NCI-H2171 treated with DMSO at 0.1 percent for 48 hours (cell line): ENCODE results near the gene CCDC18.
A peak's percentile ranks its signal among the peaks of the same experiment; 100 is the strongest.
"Not testable (repeated sequence)": the region's sequence is repeated elsewhere in the genome, so short reads cannot be mapped to it uniquely, and the experiment has no call there.

Experiments
- DNase-seq: peaks from one replicate; lab custom pipeline; 2025; lab: John Stamatoyannopoulos, UW

CCDC18 gene

DNA sequence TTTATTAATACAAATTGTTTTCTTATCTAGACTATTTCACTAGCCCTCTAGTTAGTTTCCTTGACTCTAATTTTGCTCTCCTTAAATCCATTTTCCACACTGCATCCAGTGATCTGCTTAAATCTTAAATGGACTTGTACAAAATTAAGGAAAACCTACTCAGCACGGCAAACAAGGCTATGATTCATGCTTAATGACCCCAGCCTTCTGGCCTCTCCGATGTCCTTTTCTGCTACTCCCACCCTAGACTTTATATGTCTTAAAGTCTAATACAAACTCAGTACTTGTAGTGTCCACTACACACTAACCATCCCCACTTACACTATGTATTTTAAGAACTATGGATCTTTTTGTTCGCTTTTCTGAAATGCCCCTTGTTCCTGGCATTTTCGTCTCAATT, 2.5 kb upstream of the CCDC18 start:
- DNase-seq = no peak

DNA sequence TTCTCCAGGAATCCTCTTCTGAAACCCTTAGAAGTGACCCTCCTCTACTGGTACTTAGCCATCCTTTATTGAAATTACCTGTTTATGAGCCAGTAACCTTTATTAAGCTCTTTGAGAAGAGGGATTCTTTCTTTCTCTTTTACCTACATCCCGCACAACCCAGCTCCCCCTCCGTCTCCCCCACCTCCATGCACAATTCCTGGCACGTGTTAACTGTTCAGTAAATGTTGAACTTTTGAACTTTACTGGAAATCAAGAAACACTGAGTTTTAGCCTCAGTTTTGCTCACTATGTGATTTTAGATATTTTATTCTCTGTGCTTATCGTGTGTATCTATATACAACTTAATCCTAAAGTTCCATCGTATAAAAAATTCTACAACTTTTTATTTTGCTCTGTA, 2.1 kb upstream of the CCDC18 start:
- no peak for DNase-seq

- peak; percentile 90 for DNase-seq
Measured at GRCh38 chr1:93179886-93180722, 420 bp upstream of the CCDC18 start, which contains the start of gene TMED5. TSS of gene TMED5 (minus strand) at chr1:93180413. CDS start at chr1:93180242, 171 bp downstream.

- no peak for DNase-seq
Measured at GRCh38 chr1:93186667-93187066, 6.1 kb downstream of the CCDC18 start.

GRCh38 chr1:93190432-93190831, 9.9 kb downstream of the CCDC18 start:
- DNase-seq = no peak

DNA sequence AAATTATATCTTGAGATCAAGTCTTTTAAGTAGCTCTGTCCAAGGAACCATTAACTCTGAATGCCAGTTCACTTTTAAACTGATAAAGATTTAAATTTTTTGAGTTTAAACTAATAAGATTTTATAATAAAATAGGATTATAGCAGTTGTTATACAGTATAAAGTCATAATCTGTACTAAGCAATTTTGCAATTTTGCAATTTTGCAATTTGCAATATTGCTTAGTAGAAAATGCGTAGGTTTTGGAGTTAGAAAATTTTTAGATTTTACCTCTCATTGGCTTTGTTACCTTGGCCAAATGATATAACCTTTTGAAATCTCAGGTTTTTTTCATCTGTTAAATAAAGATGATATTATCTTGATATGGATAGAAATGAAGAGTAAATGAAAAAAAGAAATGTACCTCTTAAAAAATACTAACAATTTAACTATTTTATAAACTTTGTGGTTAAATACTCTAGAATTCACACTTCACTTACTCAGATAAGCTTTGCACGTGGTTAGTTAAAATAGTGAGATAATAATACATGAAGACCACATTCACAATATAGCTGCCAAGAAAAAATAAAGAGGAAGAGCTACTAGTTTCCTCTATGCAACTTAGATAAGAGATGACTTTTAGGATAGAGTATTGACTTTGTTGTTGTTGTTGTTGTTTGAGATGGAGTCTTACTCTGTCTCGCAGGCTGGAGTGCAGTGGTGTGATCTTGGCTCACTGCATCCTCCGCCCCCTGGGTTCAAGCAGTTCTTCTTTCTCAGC, 13.9 kb downstream of the CCDC18 start:
- no peak for DNase-seq

- DNase-seq = no peak
Measured at GRCh38 chr1:93196591-93196990, 16.1 kb downstream of the CCDC18 start.

GRCh38 chr1:93199150-93199549, 18.6 kb downstream of the CCDC18 start:
- no peak for DNase-seq

GRCh38 chr1:93200086-93200620, 19.6 kb downstream of the CCDC18 start:
- no peak for DNase-seq

DNA sequence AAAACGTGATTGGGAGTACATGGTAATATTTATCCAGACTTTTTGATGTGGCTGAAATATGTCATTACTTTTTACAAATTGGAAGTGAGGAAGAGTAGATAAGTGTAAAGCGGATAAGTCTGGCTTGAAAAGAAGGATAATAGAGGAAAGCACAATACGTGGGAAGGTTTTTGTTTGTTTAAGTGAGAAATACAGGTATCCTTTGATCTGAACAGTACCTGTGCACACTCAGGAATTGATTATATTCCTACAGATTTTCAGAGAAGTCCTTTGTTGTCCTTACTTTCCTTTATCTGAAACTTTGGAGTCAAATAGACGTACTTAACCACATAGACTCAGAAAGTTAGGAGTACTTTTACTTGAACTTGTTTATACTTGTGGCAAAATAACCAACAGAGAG, 20.2 kb downstream of the CCDC18 start:
- no peak for DNase-seq

DNA sequence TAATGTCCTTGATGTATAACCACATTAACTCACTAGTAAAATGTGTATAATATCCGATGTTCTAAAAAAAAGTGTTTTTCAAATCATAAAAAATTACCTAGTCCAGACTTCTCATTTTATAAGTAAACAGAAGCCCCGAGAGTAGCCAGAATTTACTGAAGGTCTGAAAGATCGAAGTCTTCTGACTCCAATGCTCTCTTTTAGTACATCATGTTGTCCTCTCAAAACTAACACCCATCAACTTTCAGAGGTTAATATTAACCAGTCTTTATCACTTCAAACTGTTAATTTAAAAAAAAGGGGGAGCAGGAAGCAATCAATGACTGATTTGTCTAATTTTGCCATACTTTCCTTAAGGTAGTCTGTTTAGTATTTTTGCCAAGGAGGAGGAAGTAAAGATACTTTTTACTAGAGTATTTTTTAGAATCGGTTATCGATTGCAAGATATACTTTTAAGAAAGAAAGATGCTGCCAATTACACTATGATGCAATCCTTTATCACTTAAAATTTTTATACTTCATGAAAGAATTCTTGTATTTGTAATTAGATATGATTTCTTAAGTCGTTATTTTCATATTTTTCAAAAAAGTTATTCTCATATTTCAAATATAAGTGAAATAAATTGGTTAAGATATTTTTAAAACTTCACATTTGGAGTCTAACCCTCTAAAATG, 25.5 kb downstream of the CCDC18 start:
- no peak for DNase-seq

GRCh38 chr1:93206567-93206954, 26.0 kb downstream of the CCDC18 start:
- no peak for DNase-seq

GRCh38 chr1:93207211-93207610, 26.7 kb downstream of the CCDC18 start:
- no peak for DNase-seq

GRCh38 chr1:93215322-93215721, 34.8 kb downstream of the CCDC18 start:
- no peak for DNase-seq

- DNase-seq = no peak
Measured at GRCh38 chr1:93219443-93219842, 38.9 kb downstream of the CCDC18 start.

DNA sequence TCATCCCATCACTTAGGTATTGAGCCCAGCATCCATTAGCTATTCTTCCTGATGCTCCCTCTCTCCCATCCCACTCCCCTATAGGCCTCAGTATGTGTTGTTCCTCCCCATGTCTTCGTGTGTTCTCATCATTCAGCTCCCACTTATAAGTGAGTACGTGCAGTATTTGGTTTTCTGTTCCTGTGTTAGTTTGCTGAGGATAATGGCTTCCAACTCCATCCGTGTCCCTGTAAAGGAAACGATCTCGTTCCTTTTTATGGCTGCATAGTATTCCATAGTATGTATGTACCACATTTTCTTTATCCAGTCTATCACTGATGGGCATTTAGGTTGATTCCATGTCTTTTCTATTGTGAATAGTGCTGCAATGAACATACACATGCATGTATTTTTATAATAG, 40.2 kb downstream of the CCDC18 start:
- DNase-seq = not testable (repeated sequence)

DNA sequence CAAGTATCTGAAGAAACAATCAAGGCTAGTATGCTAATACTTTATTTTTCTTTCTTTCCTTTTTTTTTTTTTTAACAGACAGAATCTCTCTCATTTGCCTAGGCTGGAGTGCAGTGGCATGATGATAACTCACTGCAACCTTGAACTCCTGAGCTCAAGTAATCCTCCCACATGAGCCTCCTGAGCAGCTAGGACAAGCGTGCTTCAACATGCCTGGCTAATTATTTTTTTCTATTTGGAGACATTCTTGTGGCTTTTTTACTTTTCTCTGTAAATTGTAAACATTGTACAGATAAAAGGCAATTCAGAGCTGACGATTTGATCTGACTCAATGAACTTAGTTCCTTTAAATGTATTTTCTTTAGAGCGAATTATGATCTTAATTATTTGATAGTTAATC, 41.4 kb downstream of the CCDC18 start:
- DNase-seq = peak; percentile 2

DNA sequence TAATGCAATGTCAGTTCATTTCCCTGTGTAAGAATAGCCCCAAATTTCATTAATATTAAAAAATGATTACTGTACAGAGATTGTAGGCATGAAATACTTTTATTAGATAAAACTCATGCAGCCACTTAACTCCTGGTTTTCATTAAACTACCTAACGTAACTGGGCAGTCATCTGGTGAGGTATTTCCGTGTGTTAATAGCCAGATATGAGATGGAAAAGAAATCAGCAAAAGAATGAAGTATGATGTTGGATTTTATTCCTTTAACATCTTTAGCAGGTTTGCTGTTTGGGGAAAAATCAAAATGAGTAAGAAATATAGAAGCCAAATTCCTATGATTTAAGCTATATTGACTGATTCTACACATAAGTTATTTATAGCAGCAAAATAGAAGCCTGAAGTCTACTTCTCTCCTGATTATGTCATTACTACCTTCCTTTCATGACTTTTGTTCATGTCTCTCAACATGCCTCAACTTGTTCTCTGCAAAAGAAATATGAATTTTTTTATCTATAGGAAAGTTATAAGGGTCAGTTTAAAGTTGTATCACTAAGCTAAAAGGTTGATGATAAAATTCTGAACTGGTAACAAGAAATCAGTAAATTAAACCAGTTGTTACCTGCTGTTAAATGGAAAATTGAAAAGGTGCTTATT, 42.6 kb downstream of the CCDC18 start:
- no peak for DNase-seq

DNA sequence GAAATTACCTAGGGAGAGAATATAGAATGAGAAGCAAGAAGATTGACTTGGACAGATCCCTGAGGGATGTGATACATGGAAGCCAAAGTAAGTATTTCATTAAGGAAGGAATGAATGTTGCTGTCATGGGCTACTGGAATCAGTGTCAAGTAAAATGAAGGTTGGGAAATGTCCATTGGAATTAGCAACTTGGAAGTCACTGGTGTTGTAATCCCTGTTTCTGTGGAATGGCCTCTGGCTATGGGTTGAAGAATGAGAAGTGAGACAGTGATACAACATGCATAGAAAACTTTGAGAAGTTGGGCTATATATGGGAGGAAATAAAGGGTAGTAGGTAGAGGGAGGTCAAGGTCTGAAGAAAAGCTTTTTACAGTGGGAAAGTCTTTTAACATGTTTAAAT, 54.7 kb downstream of the CCDC18 start:
- DNase-seq = no peak

DNA sequence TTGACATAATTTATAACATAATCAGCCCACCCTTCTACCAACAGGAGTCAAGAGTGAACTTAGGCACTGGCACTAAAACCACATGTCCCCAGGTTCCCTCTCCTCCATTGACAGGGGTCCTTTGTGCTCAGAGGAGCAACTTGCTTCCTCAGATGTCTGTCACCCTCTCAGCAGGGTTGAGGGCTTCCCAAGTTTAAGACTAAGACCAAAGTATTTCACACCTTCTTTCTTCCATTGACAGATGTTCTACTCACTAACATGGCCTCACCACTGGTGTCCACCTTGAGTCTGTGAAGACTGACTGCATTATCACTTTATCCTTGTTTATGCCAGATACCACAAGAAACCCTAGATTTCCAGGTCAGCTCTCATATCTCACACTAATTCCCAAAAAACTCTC, 56.5 kb downstream of the CCDC18 start:
- no peak for DNase-seq

GRCh38 chr1:93238425-93238824, 57.9 kb downstream of the CCDC18 start:
- no peak for DNase-seq

DNA sequence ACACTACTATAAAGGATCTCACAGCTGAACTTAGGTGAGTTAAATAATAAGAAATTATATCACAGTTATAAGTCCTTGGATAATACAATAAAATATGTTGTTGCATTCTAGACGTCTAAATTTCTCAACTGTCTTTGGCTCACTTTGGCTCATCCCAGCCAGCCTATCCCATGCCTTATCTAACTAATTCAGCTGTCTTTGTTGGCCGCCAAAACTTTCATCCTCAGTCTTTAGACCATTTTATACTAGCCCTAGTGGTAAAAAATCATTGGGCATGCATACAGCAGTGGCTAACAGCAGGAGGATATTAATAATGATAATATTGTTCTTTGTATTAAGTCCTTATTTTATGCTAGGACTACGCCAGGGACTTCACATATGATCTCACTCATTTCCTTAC, 59.3 kb downstream of the CCDC18 start:
- DNase-seq = no peak
